Amygdala (tissue), 56 donors: ENCODE results near the gene RPL7A.

ENCODE experiments used
- DNase-seq, 56 donors: peaks; one replicate each; lab custom pipeline; 2025; lab: John Stamatoyannopoulos, UW

Gene RPL7A

DNA sequence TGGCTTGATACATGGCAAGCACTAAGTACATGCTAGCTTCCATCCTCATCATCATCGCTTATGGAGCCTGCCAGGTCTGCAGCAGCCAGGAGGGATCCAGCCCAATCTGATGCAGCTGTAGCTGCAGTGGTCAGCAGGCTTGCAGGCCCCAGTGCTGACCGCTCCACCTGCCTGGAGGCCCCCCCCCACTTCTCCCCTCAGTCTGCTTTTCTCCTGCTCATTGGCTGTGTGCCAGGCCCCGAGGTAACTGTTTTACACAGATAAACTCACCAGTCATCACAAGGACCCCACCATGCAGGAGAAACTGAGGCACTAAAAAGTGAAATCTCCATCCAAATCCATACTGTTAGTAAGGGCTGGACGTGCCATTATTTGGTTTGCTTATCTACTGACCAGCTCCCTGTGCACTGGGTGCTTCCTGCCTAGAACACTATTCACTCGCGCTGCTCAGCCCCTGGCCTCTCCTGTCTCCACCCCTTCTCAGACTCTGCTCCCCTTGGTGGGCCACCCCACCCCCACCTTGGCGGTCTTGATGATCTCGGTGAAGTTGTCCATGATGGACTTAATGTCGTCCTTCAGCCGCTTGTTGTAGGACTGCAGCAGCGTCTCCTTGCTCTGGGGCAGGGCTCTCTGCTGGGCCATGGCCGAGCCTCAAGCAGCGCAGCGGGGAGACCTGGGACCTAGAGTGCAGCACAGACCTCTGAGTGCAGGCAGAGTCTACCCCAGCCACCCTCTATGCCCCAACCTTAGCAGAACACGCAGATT is 1.8 kb upstream of the RPL7A start:
- DNase-seq = no peak

DNA sequence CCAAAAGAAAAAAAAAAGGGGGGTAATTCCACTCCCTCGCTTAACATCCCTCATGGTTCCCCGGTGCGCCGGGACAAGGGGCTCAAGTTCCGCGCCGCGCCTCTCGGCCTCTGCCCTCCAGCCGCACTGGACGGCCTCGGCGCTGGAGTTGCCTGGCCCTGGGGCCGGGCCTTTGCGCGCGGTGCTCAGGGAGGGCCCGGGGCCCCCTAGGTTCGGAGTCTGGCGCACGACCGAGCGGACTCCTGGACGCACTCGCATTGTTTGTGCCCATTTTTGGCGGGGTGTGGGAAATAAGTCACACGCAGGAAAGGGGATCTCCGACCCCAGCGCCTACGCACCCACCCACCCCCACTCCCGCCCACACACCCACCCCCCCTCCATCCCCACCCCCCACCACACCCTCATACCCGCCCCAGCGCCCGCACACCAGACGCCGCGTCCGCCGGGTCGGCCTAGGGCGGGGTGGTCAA is 468 bp upstream of the RPL7A start:
- peak in 3 of 56 donors; percentile 29 to 73 (median 46) for DNase-seq

DNA sequence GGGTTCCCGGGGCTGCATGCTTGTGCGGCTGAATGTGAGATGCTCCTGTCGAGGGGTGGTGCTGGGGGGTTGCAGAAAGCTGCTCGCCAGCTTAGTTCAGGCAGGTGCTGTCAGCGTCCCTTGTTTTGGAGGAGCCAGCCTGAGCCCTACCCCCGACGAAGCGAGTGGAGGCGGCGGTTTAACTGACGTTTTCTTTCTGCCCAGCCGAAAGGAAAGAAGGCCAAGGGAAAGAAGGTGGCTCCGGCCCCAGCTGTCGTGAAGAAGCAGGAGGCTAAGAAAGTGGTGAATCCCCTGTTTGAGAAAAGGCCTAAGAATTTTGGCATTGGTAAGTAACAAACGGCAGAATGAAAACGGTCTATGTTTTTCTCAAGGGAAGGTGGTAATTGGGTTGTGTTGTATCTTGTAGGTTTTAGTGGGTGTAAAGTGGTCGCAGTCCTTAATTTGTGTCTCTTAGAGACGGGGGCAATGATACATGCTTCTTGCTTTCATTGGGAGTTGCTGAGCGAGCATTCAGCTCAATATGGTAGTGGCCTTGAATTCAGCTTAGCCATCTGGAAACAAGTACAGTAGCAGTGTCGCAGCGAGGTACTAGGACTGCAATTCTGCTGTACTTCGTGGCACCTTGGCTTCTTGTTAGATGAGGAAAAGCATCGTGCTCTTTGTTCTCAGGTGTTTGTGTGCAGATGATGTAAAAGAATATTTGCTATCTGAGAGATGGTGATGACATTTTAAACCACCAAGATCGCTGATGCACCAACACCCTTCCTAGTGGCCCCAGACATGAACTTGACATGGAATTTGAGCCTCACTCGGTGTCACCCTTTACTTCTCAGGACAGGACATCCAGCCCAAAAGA is 928 bp downstream of the RPL7A start:
- peak in 1 of 56 donors; percentile 46 for DNase-seq

DNA sequence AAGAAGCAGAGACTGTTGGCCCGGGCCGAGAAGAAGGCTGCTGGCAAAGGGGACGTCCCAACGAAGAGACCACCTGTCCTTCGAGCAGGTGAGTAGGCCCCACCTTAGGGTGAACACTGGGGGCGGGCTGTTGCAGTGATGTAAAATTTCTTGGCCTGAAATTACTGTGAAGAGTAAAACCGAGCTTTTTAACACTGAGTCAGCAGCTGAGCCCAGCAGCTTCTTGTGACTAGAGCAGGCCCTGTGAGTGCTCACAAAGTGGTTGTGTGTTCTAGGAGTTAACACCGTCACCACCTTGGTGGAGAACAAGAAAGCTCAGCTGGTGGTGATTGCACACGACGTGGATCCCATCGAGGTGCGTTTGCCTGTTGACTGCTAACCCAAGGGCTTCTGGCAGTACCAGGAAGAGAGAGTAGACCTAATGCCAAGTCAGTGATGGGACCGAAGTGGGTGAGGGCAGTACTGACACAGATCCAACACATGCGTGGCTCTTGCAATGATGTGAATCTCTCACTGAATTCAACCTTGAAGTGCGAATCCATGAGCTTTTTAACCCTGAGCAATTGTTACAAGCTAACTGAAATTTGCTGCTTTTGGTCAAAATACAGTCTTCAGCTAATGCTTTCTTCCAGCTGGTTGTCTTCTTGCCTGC is 2.1 kb downstream of the RPL7A start:
- DNase-seq = no peak

DNA sequence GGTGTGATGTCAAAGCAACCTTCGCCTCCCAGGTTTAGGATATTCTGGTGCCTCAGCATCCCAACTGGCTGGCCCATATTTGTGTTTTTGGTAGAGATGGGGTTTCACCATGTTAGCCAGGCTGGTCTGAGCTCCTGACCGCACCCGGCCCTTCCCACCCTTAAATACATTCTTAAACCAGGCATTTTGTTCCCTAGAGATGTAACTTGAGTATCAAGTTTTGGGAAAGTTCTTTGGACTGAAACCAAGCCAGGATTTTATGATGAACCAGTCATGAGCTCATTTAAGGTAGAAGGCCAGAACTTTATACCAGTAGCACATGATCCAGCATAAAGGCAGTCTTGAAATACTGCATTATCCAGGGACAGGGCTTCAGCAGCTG is 3.5 kb downstream of the RPL7A start:
- no peak for DNase-seq

DNA sequence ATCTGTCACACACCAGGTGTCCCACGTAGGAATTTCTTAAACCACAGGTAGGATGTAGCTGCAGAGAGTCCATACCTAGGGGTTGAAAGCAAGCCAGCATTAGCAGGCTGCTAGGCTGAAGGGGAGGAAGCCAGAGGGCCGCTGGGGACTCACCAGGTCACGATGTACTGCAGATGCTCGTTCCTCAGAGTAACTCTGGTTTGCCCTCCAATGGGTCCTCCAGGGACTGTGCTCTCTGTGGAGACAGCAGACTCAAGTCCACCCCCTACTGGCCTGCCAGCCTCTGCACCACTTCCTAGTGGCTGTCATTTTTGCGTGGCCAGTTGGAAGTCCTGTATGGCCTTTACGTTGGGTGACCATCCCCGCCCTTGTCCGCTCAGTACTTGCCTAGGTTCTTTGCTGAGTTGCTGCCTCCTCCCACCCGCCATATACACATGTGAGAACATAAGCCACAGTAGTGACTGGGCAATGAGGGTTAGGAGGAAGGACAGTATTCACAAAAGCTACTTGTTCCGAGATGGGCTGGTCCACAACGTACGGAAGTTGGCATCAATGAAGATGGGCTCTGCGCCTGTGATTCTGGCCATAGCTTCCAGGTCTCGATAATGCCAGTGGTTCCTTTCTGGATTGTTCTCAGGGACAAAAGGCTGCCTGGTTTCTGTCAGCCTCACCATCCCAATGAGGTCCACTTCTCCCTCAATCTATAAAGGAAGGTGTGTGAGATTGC is 4.1 kb downstream of the RPL7A start:
- peak in 2 of 56 donors; percentile 8 to 41 for DNase-seq

DNA sequence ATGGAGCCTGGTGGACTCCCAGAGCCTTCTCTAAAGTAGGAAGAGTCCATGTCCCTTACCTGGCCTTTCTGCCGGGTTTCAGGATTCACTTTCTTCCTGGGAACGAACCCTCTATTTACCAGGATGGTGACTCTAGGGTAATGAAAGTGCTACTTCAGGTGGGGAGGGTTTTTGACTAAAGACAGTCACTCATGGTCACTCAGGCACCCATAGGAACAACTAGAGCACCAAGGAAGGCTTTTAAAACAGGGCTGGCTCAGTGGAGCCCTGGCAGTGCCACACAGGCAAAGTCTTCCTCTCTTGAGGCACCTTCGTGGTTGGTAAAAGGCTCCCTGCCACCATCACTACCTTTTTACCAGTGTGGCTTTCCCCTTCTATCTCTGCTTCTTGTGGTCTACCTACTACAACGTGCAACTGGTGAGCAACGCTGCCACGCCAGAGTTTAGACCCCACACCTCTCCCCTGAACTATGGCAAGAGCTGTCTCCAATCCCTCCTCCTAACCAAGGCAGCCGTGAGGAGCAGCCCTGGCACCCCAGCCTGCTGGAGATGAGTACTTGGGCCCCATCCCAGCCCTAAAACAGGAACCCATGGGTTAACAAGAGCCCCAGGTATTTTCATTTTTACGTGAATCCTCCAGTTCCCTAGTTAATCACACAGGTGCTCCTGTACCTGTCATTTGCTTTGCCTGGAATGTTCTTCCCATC is 4.8 kb downstream of the RPL7A start:
- no peak for DNase-seq

DNA sequence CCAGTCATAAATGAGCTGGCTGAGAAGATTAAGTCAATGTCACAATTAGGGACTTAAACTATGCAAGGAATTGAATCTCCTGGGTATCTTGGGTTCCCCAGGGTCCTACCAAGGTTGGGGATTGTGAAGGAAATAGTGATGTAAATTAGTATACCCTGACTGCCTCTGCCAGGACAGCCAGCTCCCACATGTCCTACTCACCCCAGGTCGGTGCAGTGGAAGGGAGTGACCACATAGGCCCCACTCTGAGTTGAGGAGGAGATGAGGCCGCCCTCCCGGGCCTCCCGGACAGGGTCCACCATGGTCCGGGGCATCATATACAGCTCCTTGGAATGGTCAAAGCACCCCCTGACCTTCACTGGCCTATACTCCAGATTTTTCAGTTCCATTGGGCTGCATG is 5.5 kb downstream of the RPL7A start:
- DNase-seq = no peak

DNA sequence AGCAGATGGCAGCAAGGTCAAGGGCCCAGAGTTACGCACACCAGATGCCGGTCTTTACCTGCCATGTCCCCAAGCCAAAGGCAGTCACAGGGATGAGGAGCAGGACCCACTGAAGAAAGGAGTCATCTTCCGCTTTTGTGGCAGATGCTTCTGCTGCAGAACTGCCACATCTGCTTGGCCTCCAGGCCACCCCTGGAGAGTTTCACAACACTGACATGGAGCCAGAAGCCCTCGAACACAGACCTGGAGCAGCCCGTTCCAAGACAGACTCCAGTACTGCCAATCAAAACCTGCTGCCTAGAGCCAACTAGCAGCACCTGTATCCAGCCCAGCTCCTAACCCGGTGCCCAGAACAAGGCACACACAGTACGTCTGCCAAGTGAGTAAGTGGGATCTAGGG is 6.7 kb downstream of the RPL7A start:
- DNase-seq = no peak

DNA sequence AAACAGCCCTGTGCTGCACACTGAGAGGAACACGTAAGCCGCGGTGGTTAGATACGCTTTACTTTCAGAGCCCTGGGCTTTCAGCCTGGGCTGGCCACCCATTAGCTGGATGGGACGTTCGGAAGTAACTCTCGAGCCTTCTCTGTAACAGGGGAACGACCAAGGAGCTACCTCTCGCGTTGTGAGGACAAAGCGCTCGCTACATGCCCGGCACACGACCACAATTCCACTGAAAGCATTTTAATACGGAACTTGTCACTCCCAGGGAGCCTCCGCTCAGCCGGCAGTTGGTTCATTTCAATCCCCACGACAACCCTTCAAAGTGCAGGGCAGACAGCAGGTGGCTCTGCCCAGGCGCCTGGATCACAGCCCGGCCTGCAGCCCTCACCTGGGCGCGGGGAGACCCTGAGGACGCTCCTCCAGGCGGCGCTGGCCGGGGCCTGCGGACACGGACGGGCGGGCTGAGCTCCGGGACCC is 7.9 kb downstream of the RPL7A start:
- peak in 1 of 56 donors; percentile 73 for DNase-seq

DNA sequence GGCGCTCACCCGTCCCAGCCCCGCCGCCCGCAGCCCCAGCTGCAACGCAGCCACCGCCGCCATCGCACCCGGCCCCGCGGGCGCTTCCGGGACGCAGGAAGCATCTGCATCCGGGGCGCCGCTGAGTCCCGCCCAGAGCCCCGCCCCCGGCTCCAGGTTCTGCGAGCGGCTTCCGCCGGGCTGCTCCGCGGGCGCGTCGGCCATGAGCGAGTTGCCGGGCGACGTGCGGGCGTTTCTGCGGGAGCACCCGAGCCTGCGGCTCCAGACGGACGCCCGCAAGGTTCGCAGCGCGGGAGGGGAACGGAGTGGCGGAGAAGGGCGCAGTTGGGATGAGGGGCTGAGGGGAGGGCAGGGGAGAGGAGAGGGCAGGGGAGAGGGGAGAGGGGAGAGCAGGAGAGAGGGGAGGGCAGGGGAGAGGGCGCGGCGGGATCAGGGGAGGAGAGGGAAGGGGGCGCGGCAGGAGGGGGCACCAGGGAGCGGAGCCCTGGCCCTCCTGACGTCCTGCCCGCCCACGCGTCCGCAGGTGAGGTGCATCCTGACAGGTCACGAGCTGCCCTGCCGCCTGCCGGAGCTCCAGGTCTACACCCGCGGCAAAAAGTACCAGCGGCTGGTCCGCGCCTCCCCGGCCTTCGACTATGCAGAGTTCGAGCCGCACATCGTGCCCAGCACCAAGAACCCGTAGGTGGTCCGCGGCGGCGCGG is 8.5 kb downstream of the RPL7A start, which contains the start of the genes SURF1 and SURF2:
TSS of gene SURF1 (minus strand) at position 97 of the 701 bp plus-strand sequence. CDS start at position 63, 34 bp downstream.
TSS of gene SURF2 (plus strand) at position 160 of the 701 bp plus-strand sequence. CDS start at position 203, 43 bp downstream.
- DNase-seq = peak in 54 of 56 donors; percentile 24 to 90 (median 68)

DNA sequence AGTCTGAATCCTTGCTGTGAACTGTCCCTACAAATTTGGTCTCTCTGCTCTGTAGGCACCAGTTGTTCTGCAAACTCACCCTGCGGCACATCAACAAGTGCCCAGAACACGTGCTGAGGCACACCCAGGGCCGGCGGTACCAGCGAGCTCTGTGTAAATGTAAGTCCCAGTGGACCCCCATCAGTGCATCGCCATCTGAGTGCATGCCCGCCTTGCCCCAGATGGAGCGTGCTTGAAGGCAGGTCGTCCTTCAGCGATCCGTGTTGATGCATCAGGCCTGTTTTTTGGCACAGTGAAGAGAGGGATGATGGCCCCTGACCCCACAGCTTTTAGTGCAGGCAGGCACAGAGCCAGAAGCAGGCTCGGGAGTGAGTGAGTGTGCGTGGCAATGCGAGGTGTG is 9.6 kb downstream of the RPL7A start:
- no peak for DNase-seq

DNA sequence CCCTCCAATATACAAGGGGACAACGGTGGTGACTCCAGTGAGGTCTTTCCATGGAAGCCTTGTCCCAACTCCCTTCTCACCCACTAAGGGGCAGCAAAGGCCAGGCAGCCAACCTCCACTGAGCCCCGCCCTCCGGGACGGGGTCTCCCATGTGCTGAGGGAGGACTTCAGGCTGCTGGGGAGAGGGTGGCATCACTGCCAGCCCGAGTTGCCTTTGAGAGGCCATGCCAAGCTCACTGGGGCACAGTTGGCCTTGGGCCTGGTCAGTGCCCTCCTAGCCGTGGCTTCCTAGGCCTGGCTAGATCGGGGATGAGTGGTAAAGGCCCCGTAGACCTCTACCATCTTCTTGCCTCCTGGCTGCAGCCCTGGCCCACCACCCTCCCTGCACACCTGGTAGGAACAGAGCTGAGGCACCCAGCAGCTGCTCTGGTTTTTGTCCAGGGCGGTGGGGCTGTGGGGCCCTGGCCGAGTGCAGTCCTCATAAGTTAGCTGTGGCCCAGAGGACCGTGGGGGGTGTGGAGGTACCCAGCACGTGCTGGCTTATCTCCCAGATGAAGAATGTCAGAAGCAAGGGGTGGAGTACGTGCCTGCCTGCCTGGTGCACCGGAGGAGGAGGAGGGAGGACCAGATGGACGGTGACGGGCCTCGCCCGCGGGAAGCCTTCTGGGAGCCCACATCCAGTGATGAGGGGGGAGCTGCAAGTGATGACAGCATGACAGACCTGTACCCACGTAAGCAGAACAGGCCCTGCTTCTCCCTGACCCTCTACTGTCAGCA is 11.6 kb downstream of the RPL7A start:
- peak in 5 of 56 donors; percentile 14 to 39 (median 28) for DNase-seq

DNA sequence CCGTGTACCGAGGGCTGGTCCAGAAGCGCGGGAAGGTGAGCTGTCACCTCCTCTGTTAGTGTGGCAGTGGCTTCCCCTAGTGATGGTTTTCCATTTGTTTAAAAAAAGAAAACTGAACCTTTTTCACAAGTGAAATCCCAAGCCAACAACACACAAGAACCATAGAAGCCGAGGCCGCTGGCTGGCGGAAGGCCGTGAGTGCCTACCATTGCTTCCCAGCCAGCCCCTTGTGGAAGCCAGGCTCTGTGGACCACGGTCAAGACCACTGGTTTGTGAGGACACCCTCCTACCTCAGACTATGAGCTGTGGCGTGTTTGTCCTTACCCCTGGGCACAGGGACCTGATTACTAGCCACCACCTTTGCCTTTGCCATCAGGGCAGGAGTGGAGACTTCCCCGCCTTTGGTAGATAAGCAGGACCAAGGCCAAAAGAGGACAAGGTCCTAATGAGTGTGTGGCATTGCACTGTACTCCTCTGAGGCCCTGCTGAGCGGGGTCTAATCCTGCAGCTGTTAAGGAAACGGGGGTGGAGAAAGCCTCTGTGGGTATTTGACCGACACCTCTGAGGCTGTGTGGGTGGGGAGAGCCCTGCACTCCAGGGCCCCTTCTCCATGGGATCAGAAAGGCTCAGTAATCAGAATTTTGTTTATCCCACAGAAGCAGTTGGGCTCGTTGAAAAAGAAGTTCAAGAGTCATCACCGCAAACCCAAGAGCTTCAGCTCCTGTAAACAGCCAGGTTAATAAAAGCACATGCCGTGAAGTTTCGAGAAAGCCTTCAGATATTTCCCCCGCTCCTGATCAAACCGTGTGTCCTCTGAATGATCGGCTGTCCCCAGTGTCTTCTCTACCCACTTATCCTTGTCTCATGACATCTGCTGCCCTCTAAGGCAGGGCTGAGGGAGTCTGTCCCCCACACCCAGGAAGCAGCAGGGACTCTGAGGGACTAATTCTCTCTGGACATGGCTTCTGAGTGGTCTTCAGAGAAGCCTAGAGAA is 12.7 kb downstream of the RPL7A start:
- DNase-seq = no peak

DNA sequence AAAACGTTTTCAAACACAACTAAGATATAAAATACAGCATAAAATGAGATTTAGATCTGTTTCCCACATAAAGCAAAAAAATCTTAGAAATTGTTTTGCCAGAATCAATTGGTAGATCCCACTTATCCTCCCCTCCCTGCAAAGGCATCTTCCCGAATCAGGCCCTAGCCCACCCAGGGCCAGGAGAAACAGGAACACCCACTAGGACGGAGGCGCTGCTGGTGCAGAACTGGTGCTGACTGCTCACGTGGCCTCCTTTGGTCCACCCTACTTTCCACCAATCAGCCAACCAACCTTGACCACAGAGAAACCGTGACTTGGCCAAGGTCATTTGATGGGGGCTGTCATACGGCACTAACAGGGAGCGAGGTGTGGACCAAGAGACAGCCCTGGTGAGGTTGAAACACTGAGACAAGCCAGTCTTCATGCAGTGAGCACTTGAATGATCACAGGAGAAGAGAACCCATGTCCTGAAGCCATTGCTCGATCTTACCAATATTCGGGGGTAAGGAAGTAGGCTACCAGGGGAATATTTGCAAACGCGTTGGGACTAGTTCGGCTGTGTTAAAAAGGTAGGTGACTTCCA is 13.6 kb downstream of the RPL7A start:
- no peak for DNase-seq

DNA sequence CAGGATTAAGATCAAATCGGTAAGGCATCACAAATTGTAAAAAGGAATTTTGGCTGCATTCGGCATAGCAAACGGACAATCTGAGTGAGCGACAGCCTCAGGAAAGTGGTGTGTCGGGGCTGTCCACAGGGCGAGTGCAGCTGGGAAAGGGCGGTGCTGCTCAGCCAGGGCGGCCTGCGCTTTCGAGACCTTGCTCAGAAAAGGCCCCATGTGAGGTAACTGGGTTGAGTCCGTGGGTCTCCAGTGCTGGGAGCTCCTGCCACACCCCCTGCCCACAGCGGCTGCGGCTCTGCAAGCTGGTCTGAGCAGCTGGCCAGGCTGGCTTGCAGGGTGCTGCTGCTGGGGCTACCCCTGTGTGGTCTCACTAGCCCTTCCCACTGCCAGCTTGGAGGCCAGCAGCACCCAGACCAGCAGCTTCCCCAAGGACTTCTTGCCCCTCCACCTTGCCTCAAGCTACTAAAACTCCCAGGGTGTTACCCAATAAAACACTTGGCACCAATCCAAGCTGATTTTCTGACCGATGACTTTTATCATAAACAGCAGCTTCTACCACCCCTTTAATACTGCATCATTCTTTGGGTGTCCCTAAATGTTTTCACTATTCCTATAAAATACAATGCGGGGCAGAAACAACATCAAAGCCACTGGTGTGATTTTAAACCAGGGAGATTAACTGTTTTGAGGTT is 14.5 kb downstream of the RPL7A start:
- no peak for DNase-seq
